Measurements from ENCODE around the gene CEP126. TPM values are rescaled to one million over a fixed set of nuclear protein-coding genes. Genes with fewer than 3 reads are reported as not detected.

CEP126 gene
- total RNA-seq, 1 experiment from 2014 or later: 4.3 TPM

DNA sequence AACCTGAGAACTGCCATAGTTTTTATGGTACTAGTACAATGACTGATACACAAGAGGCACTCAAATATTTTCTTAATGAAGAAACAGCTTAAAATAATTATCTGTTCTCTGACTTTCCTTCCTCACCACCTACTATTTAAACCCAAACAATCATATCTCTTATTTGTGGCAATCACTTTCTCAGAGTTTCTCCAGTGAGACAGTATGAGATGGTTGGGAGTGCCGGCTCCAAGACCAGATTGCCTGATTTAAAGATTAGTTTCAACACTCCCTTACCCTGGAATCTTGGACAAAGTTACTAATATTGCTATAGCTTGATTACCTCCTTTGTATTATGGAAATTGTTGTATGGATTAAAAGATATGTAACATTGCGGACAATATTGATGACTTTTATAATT, 5.7 kb upstream of the CEP126 start:
- Mint-ChIP-seq H3K27ac (ENCODE audit: low read depth, unreplicated experiment) (peak overlapping the region; percentile 46), H3K4me3 (ENCODE audit: unreplicated experiment) (no peak overlapping the region), H3K4me1 (ENCODE audit: insufficient read depth, unreplicated experiment) (peaks cover 6% of the 10 kb centered on the region), H3K9me3 (ENCODE audit: unreplicated experiment) (no peaks in the 10 kb centered on the region), H3K36me3 (ENCODE audit: insufficient read depth, unreplicated experiment) (no peaks in the 10 kb centered on the region), H3K27me3 (ENCODE audit: insufficient read depth, unreplicated experiment) (no peaks in the 10 kb centered on the region)
- DNase-seq (ENCODE audit: unreplicated experiment): no peak
- intact Hi-C loops (cut with micrococcal nuclease): no loop called here
- TF ChIP-seq, protein P1, sequence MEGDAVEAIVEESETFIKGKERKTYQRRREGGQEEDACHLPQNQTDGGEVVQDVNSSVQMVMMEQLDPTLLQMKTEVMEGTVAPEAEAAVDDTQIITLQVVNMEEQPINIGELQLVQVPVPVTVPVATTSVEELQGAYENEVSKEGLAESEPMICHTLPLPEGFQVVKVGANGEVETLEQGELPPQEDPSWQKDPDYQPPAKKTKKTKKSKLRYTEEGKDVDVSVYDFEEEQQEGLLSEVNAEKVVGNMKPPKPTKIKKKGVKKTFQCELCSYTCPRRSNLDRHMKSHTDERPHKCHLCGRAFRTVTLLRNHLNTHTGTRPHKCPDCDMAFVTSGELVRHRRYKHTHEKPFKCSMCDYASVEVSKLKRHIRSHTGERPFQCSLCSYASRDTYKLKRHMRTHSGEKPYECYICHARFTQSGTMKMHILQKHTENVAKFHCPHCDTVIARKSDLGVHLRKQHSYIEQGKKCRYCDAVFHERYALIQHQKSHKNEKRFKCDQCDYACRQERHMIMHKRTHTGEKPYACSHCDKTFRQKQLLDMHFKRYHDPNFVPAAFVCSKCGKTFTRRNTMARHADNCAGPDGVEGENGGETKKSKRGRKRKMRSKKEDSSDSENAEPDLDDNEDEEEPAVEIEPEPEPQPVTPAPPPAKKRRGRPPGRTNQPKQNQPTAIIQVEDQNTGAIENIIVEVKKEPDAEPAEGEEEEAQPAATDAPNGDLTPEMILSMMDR (IDR thresholded peaks at IDR 0.05; ENCODE audit: unreplicated experiment): no peak
- CTCF ChIA-PET: interaction anchor here (1.0 to 1.9 kb wide), 2 partner anchors 45 to 48 kb away, joined by 3 to 10 read pairs; no protein-coding TSS in a partner anchor
- POLR2A ChIA-PET: no interaction called here
- BruUV-seq (replicated peaks): no TSS peak

DNA sequence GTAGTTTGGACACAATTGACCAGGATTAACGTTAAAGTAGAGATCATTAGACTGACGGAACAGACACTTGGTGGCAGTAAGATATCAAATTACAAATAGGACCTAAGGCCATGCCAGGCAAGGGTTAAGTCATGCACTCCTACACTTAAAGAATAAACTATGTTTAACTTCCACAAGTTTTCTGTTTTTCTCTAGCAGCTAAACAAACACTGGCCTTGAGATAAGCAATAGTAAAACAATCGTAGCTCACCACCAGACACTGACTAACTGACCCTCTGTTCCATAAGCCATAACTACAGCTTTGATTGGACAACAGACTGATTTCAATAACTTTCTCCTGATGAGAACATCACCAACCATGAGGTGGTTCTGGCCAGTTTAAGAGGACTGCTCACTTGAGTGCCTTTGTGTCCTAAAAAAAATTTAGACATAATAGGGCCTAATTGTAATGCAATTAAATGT, 2.0 kb upstream of the CEP126 start:
- DNase-seq (ENCODE audit: unreplicated experiment): no peak
- TF ChIP-seq, protein P1 (IDR thresholded peaks at IDR 0.05; ENCODE audit: unreplicated experiment): no peak
- Mint-ChIP-seq H3K27ac (ENCODE audit: low read depth, unreplicated experiment) (no peak overlapping the region), H3K36me3 (ENCODE audit: insufficient read depth, unreplicated experiment) (peaks cover 4% of the 10 kb centered on the region), H3K4me3 (ENCODE audit: unreplicated experiment) (no peak overlapping the region), H3K27me3 (ENCODE audit: insufficient read depth, unreplicated experiment) (no peaks in the 10 kb centered on the region), H3K4me1 (ENCODE audit: insufficient read depth, unreplicated experiment) (peaks cover 26% of the 10 kb centered on the region), H3K9me3 (ENCODE audit: unreplicated experiment) (no peaks in the 10 kb centered on the region)
- no TSS peak for BruUV-seq (replicated peaks)
- ChIA-PET POLR2A (interaction anchor here (1.1 kb wide), 1 partner anchor 355 kb away, joined by 3 read pairs; no protein-coding TSS in a partner anchor), CTCF (interaction anchor here (0.6 to 2.2 kb wide), 10 partner anchors 9 to 376 kb away, joined by 3 to 24 read pairs (median 4); no protein-coding TSS in a partner anchor)
- intact Hi-C loops (cut with micrococcal nuclease): no loop called here

DNA sequence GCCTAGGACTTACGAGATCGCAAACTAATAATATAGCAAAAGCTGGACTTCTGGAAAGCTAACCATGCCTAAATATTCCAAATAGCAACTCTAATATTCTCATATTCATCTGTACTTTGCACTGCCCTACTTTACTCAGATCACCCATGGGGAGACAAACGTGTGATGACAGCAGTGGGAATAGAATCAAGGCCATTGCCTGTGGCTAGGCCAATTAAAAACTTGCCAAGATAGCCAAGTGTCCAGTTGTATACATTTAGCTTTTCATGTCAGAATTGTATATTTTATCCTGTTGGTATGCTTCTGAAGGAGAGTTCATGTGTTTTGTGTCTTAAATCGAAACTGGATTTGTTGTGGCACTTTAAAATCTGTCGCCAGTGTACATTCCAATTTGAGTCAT, 1.2 kb upstream of the CEP126 start:
- ChIA-PET POLR2A (interaction anchor here (0.6 kb wide), 1 partner anchor 39 kb away, joined by 3 read pairs; no protein-coding TSS in a partner anchor), CTCF (interaction anchor here (0.9 to 2.2 kb wide), 8 partner anchors 10 to 375 kb away, joined by 3 to 24 read pairs (median 4); no protein-coding TSS in a partner anchor)
- peaks cover 27% of the 10 kb centered on the region for H3K4me1 Mint-ChIP-seq (ENCODE audit: insufficient read depth, unreplicated experiment)
- H3K4me3 Mint-ChIP-seq (ENCODE audit: unreplicated experiment): no peak overlapping the region
- TF ChIP-seq, protein P1 (IDR thresholded peaks at IDR 0.05; ENCODE audit: unreplicated experiment): no peak
- H3K27me3 Mint-ChIP-seq (ENCODE audit: insufficient read depth, unreplicated experiment): no peaks in the 10 kb centered on the region
- intact Hi-C loops (cut with micrococcal nuclease): loop anchor here (2.0 kb wide), 1 partner anchor 93 kb away; no protein-coding TSS in a partner anchor
- H3K27ac Mint-ChIP-seq (ENCODE audit: low read depth, unreplicated experiment): no peak overlapping the region
- DNase-seq (ENCODE audit: unreplicated experiment): no peak
- H3K36me3 Mint-ChIP-seq (ENCODE audit: insufficient read depth, unreplicated experiment): peaks cover 4% of the 10 kb centered on the region
- no peaks in the 10 kb centered on the region for H3K9me3 Mint-ChIP-seq (ENCODE audit: unreplicated experiment)
- BruUV-seq (replicated peaks): no TSS peak

DNA sequence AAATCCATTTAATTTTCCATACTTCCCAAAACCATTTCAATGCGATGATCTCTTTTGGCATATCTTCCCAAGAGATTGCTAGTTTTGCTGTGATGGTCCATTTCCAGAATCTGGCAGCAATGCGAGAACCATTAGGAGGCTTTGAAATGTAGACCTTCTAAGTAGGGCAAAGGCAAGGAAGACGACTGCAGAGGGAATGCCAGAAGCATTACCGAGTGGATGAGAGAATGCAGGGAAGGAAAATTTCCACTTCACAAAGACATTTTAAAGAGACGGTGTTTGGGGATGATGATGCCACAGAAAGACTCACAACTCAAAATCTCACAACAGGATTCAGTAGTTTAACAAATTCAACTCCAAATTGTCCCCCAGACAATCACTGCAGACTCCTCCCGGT, 471 bp upstream of the CEP126 start:
- Mint-ChIP-seq H3K27me3 (ENCODE audit: insufficient read depth, unreplicated experiment) (no peaks in the 10 kb centered on the region), H3K36me3 (ENCODE audit: insufficient read depth, unreplicated experiment) (peaks cover 4% of the 10 kb centered on the region), H3K4me1 (ENCODE audit: insufficient read depth, unreplicated experiment) (peaks cover 33% of the 10 kb centered on the region), H3K27ac (ENCODE audit: low read depth, unreplicated experiment) (peak overlapping the region; percentile 98), H3K4me3 (ENCODE audit: unreplicated experiment) (peak overlapping the region; percentile 96), H3K9me3 (ENCODE audit: unreplicated experiment) (no peaks in the 10 kb centered on the region)
- no TSS peak for BruUV-seq (replicated peaks)
- CTCF ChIA-PET: interaction anchor here (0.5 to 2.2 kb wide), 18 partner anchors 9 to 648 kb away, joined by 3 to 12 read pairs (median 4); no protein-coding TSS in a partner anchor
- TF ChIP-seq, protein P1 (IDR thresholded peaks at IDR 0.05; ENCODE audit: unreplicated experiment): no peak
- intact Hi-C loops (cut with micrococcal nuclease): loop anchor here (2.0 kb wide), 1 partner anchor 92 kb away; no protein-coding TSS in a partner anchor
- POLR2A ChIA-PET: interaction anchor here (0.6 to 2.5 kb wide), 19 partner anchors 9 to 354 kb away, joined by 3 to 18 read pairs (median 4); no protein-coding TSS in a partner anchor
- no peak for DNase-seq (ENCODE audit: unreplicated experiment)

All from MCF 10A (cell line).